ENCODE data around the gene CIPC. TPM values are rescaled to one million over a fixed set of nuclear protein-coding genes. Genes with fewer than 3 reads are reported as not detected.

The CIPC gene
- total and polyA plus RNA-seq, 4 donors: 6.4 to 32.0 (median 18.6) TPM

GRCh38 chr14:77130386-77130785, 32.3 kb downstream of the CIPC start:
- ATAC-seq (ENCODE audit: insufficient read depth, low FRiP score) (no peak), DNase-seq (no peak)
- WGBS, 2 donors: 66 to 77% methylated on average over 3 of the region's 3 CpGs
- H3K9me3 ChIP-seq (ENCODE audit: control insufficient read depth in 4 of 4, insufficient read depth in 3 of 4, low read length in 3 of 4): peaks cover 0 to 14% (median 0%) of the 10 kb centered on the region in 4 donors
- no peak overlapping the region for H3K9ac ChIP-seq (ENCODE audit: insufficient read depth in 1 of 2, low read length in 2 of 2)
- peaks cover 0 to 2% (median 0%) of the 10 kb centered on the region in 5 donors for H3K4me1 ChIP-seq (ENCODE audit: control insufficient read depth in 5 of 5, insufficient read depth in 5 of 5, low read length in 5 of 5)
- no peaks in the 10 kb centered on the region for H3K36me3 ChIP-seq (ENCODE audit: control insufficient read depth in 4 of 4, insufficient read depth in 4 of 4, low read length in 4 of 4)
- peaks cover 4 to 14% (median 5%) of the 10 kb centered on the region in 3 donors for H3K27me3 ChIP-seq (ENCODE audit: control insufficient read depth in 3 of 3, insufficient read depth in 3 of 3, low read length in 2 of 3)
- H3K27ac ChIP-seq (ENCODE audit: low read depth in 1 of 2, low read length in 1 of 2): no peak overlapping the region
- TF ChIP-seq, protein P1, sequence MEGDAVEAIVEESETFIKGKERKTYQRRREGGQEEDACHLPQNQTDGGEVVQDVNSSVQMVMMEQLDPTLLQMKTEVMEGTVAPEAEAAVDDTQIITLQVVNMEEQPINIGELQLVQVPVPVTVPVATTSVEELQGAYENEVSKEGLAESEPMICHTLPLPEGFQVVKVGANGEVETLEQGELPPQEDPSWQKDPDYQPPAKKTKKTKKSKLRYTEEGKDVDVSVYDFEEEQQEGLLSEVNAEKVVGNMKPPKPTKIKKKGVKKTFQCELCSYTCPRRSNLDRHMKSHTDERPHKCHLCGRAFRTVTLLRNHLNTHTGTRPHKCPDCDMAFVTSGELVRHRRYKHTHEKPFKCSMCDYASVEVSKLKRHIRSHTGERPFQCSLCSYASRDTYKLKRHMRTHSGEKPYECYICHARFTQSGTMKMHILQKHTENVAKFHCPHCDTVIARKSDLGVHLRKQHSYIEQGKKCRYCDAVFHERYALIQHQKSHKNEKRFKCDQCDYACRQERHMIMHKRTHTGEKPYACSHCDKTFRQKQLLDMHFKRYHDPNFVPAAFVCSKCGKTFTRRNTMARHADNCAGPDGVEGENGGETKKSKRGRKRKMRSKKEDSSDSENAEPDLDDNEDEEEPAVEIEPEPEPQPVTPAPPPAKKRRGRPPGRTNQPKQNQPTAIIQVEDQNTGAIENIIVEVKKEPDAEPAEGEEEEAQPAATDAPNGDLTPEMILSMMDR (IDR thresholded peaks at IDR 0.05; ENCODE audit: control extremely low read depth, extremely low read depth): no peak
- no peak overlapping the region for H3K4me3 ChIP-seq

- ATAC-seq (ENCODE audit: insufficient read depth, low FRiP score): no peak
Measured at GRCh38 chr14:77131206-77131605, 33.1 kb downstream of the CIPC start.

GRCh38 chr14:77131871-77132486, 33.9 kb downstream of the CIPC start:
- Histone ChIP-seq H3K36me3 (ENCODE audit: control insufficient read depth in 4 of 4, insufficient read depth in 4 of 4, low read length in 4 of 4) (no peaks in the 10 kb centered on the region), H3K4me1 (ENCODE audit: control insufficient read depth in 5 of 5, insufficient read depth in 5 of 5, low read length in 5 of 5) (no peaks in the 10 kb centered on the region), H3K4me3 (no peak overlapping the region), H3K9me3 (ENCODE audit: control insufficient read depth in 4 of 4, insufficient read depth in 3 of 4, low read length in 3 of 4) (peaks cover 0 to 14% (median 0%) of the 10 kb centered on the region in 4 donors), H3K9ac (ENCODE audit: insufficient read depth in 1 of 2, low read length in 2 of 2) (no peak overlapping the region), H3K27ac (ENCODE audit: low read depth in 1 of 2, low read length in 1 of 2) (no peak overlapping the region), H3K27me3 (ENCODE audit: control insufficient read depth in 3 of 3, insufficient read depth in 3 of 3, low read length in 2 of 3) (peaks cover 5 to 16% (median 9%) of the 10 kb centered on the region in 3 donors)
- ATAC-seq (ENCODE audit: insufficient read depth, low FRiP score) (no peak), DNase-seq (no peak)
- 91 to 97% methylated on average over 5 of the region's 5 CpGs for WGBS, 2 donors
- TF ChIP-seq, protein P1 (IDR thresholded peaks at IDR 0.05; ENCODE audit: control extremely low read depth, extremely low read depth): no peak

More at GRCh38 chr14:77131206-77131605, 33.1 kb downstream of the CIPC start:
- Histone ChIP-seq H3K9me3 (ENCODE audit: control insufficient read depth in 4 of 4, insufficient read depth in 3 of 4, low read length in 3 of 4) (peaks cover 0 to 14% (median 0%) of the 10 kb centered on the region in 4 donors), H3K4me3 (no peak overlapping the region), H3K36me3 (ENCODE audit: control insufficient read depth in 4 of 4, insufficient read depth in 4 of 4, low read length in 4 of 4) (no peaks in the 10 kb centered on the region), H3K9ac (ENCODE audit: insufficient read depth in 1 of 2, low read length in 2 of 2) (no peak overlapping the region), H3K27me3 (ENCODE audit: control insufficient read depth in 3 of 3, insufficient read depth in 3 of 3, low read length in 2 of 3) (peaks cover 2 to 10% (median 5%) of the 10 kb centered on the region in 3 donors), H3K4me1 (ENCODE audit: control insufficient read depth in 5 of 5, insufficient read depth in 5 of 5, low read length in 5 of 5) (no peaks in the 10 kb centered on the region), H3K27ac (ENCODE audit: low read depth in 1 of 2, low read length in 1 of 2) (no peak overlapping the region)
- DNase-seq: no peak
- TF ChIP-seq, protein P1 (IDR thresholded peaks at IDR 0.05; ENCODE audit: control extremely low read depth, extremely low read depth): no peak
- 61 to 63% methylated on average over 2 of the region's 2 CpGs for WGBS, 2 donors

Measured in lung (tissue), 12 donors.